AG08396 (cell line): ENCODE measurements around the gene HIVEP3.

Experiments used
- DNase-seq: peaks from one replicate; pipeline ENCODE4 v3.0.0; 2012; ENCODE audit warnings: low spot score, mixed read lengths

HIVEP3 gene

GRCh38 chr1:41758500-41758899 lies 160.2 kb downstream of the HIVEP3 start:
- DNase-seq, result no peak

- no peak for DNase-seq
Measured at GRCh38 chr1:41754540-41754939, 164.2 kb downstream of the HIVEP3 start.

- DNase-seq, result no peak
Measured at GRCh38 chr1:41752514-41753170, 166.1 kb downstream of the HIVEP3 start.

- DNase-seq, result no peak
Measured at GRCh38 chr1:41751804-41752513, 166.8 kb downstream of the HIVEP3 start.

- DNase-seq, result no peak
Measured at GRCh38 chr1:41749991-41750745, 168.6 kb downstream of the HIVEP3 start.

GRCh38 chr1:41745022-41745421 lies 173.7 kb downstream of the HIVEP3 start:
- no peak for DNase-seq

GRCh38 chr1:41743366-41743765 lies 175.4 kb downstream of the HIVEP3 start:
- peak; percentile 16 for DNase-seq

- DNase-seq, result peak; percentile 62
Measured at GRCh38 chr1:41742219-41742618, 176.5 kb downstream of the HIVEP3 start.

- DNase-seq, result no peak
Measured at GRCh38 chr1:41741244-41741643, 177.5 kb downstream of the HIVEP3 start.

- DNase-seq, result no peak
Measured at GRCh38 chr1:41740630-41741239, 178.0 kb downstream of the HIVEP3 start.

GRCh38 chr1:41740058-41740457 lies 178.7 kb downstream of the HIVEP3 start:
- DNase-seq, result no peak

GRCh38 chr1:41739061-41739955 lies 179.4 kb downstream of the HIVEP3 start:
- DNase-seq, result peak; percentile 62

GRCh38 chr1:41738475-41738874 lies 180.2 kb downstream of the HIVEP3 start:
- no peak for DNase-seq

GRCh38 chr1:41738006-41738405 lies 180.7 kb downstream of the HIVEP3 start:
- no peak for DNase-seq

- no peak for DNase-seq
Measured at GRCh38 chr1:41735631-41736260, 183.0 kb downstream of the HIVEP3 start.

- no peak for DNase-seq
Measured at GRCh38 chr1:41735139-41735538, 183.6 kb downstream of the HIVEP3 start.

- no peak for DNase-seq
Measured at GRCh38 chr1:41734201-41734970, 184.3 kb downstream of the HIVEP3 start.

- no peak for DNase-seq
Measured at GRCh38 chr1:41733725-41734124, 185.0 kb downstream of the HIVEP3 start.

GRCh38 chr1:41733021-41733420 lies 185.7 kb downstream of the HIVEP3 start:
- DNase-seq, result no peak

GRCh38 chr1:41731516-41732030 lies 187.1 kb downstream of the HIVEP3 start:
- DNase-seq, result no peak
